Gastroesophageal sphincter (tissue), 3 donors: ENCODE measurements around the gene PRKN.

Experiments used
- CTCF ChIP-seq, 4 experiments: fragments of 200-600 bp in 2 of 4; fragments of 450-650 bp in 2 of 4; sonication (generic) in 1 of 4; IDR thresholded peaks; one replicate each; pipeline ENCODE4 v1.5.1; 2017 to 2019; ENCODE audit warnings: antibody characterized with exemption in 4 of 4, mild to moderate bottlenecking in 2 of 4, moderate library complexity in 2 of 4
- POLR2AphosphoS5 ChIP-seq: sonication (generic); formaldehyde crosslinking; IDR thresholded peaks from one replicate; pipeline ENCODE4 v1.6.1; 2017; ENCODE audit warnings: antibody characterized with exemption

- no peak for TF ChIP-seq CTCF (IDR thresholded peaks at IDR 0.05)
- no peak for TF ChIP-seq POLR2AphosphoS5
Observed at GRCh38 chr6:162153120-162153519, 574.4 kb downstream of the PRKN start.
